Natural killer cell (primary cell): ENCODE results near the gene CCL27. TPM values are rescaled to one million over a fixed set of nuclear protein-coding genes. Genes with fewer than 3 reads are reported as not detected.

Experiments
- ATAC-seq, 3 donors: fragments of 150-1000 bp in 2 of 3; fragments of 200-7000 bp in 1 of 3; cut with Tn5 transposase; 1 replicate in 1 of 3; 2 replicates in 2 of 3; pipeline ENCODE4 v1.10.0; 2021; ENCODE audit warnings: mild to moderate bottlenecking in 2 of 3, moderate library complexity in 2 of 3
- DNase-seq, 2 donors: peaks; one replicate each; pipeline versions ENCODE4 v3.0.0 to v3.0.0-alpha.2; 2013 to 2021; ENCODE audit warnings: mixed read lengths in 1 of 2
- H3K27ac ChIP-seq: one replicate; pipeline ENCODE4 v1.5.1; 2013; ENCODE audit warnings: mild to moderate bottlenecking, low read length
- H3K27me3 ChIP-seq: one replicate; pipeline ENCODE4 v1.6.1; 2013; ENCODE audit warnings: low read length; ENCODE audit not compliant: control insufficient read depth, insufficient read depth
- H3K36me3 ChIP-seq: one replicate; pipeline ENCODE4 v1.6.1; 2013; ENCODE audit warnings: low read length; ENCODE audit not compliant: control insufficient read depth, insufficient read depth
- H3K4me1 ChIP-seq: one replicate; pipeline ENCODE4 v1.6.1; 2013; ENCODE audit warnings: low read length; ENCODE audit not compliant: control insufficient read depth, insufficient read depth
- H3K4me3 ChIP-seq: one replicate; pipeline ENCODE4 v1.5.1; 2013; ENCODE audit warnings: low read length
- H3K9me3 ChIP-seq: one replicate; pipeline ENCODE4 v1.6.1; 2013; ENCODE audit warnings: low read length; ENCODE audit not compliant: control insufficient read depth, insufficient read depth
- H3K27ac Mint-ChIP-seq, 2 donors: one replicate each; pipeline ENCODE4 v1.8.0; 2022; ENCODE audit warnings: mild to moderate bottlenecking in 2 of 2, mixed read lengths in 2 of 2, moderate library complexity in 1 of 2
- H3K27me3 Mint-ChIP-seq, 2 donors: one replicate each; pipeline ENCODE4 v1.8.0; 2022; ENCODE audit warnings: low read depth in 2 of 2, mixed read lengths in 2 of 2
- H3K36me3 Mint-ChIP-seq: one replicate; pipeline ENCODE4 v1.8.0; 2022; ENCODE audit warnings: mixed read lengths
- H3K4me1 Mint-ChIP-seq, 2 donors: one replicate each; pipeline ENCODE4 v1.8.0; 2022; ENCODE audit warnings: mixed read lengths in 2 of 2
- H3K4me3 Mint-ChIP-seq: one replicate; pipeline ENCODE4 v1.8.0; 2022; ENCODE audit warnings: mild to moderate bottlenecking, moderate library complexity, mixed read lengths
- H3K9me3 Mint-ChIP-seq, 2 donors: one replicate each; pipeline ENCODE4 v1.8.0; 2022; ENCODE audit warnings: mixed read lengths in 2 of 2
- CTCF ChIP-seq: fragments of 200-600 bp; IDR thresholded peaks from one replicate; pipeline ENCODE4 v1.8.0; 2022; ENCODE audit warnings: antibody characterized with exemption
- WGBS: methylation state at CpG from one replicate; pipeline ENCODE4 v1.1.7; 2013; ENCODE audit warnings: missing lambda C conversion rate; ENCODE audit not compliant: insufficient coverage; 5-methylcytosine and 5-hydroxymethylcytosine counted together
- intact Hi-C: fragments of 100-400 bp; cut with micrococcal nuclease; formaldehyde crosslinking; loops from one replicate; pipeline ENCODE4 v1.14.2; 2022
- total RNA-seq, 4 donors: library from RNA; stranded (reverse); fragments of 120-200 nt in 1 of 4; gene quantifications; one replicate each; pipeline versions ENCODE4 v1.2.3 to v1.2.4, GENCODE V29; 2013 to 2022

CCL27 gene
- total RNA-seq, 3 donors from 2014 or later (not counting 1 experiment from before 2014, with no cell fraction given): not detected

DNA sequence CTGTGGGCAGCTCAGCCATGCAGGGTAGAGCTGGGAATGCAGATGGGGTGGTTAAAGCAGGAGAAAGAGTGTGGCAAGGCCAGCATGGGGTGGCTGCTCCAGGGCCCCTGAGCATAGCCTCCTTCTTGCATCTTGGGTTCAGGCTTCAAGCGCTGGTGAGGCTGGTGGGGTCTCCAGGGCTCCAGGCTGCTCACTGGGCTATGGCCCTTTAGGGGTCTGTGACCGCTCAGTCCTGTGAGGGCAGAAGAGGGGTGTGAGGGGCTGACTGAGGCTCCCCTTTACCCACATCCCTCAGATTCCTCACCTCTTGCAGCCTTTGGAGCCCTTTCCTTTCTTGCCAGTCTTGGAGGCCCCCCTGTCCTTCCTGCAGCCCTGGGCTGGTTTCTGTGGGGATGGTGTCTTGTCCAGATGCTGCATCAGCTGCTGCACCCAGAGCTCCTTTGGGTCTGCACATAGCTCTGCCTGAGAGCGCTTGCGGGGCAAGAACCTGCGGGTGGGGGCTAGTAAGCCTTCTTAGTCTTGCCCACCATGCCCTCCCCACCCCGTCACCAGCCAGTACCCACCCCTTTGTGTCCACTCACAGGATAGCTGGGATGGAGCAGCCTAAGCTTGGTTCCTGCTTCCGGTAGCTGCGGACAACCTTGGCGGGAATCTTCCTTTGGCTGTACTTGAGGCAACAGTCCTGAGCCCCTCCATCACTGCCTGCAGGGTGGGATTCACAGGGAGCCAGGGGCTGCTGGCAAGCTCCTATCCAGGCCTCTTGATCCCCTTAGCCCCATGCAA is 46.9 kb upstream of the CCL27 start:
- no peak for TF ChIP-seq CTCF
- Histone ChIP-seq H3K36me3 (no peaks in the 10 kb centered on the region), H3K27ac (no peak overlapping the region), H3K27me3 (no peaks in the 10 kb centered on the region), H3K9me3 (no peaks in the 10 kb centered on the region), H3K4me3 (no peak overlapping the region), H3K4me1 (no peaks in the 10 kb centered on the region)
- Mint-ChIP-seq H3K4me3 (no peak overlapping the region), H3K9me3 (no peaks in the 10 kb centered on the region), H3K27me3 (peaks cover 16 to 27% of the 10 kb centered on the region in 2 donors), H3K4me1 (no peaks in the 10 kb centered on the region), H3K36me3 (no peaks in the 10 kb centered on the region), H3K27ac (no peak overlapping the region)
- ATAC-seq (no peak), DNase-seq (no peak)
- intact Hi-C loops: no loop called here
- WGBS: 95% methylated on average over 9 of the region's 9 CpGs

- Histone ChIP-seq H3K36me3 (no peaks in the 10 kb centered on the region), H3K27ac (no peak overlapping the region), H3K4me3 (no peak overlapping the region), H3K4me1 (no peaks in the 10 kb centered on the region), H3K9me3 (no peaks in the 10 kb centered on the region), H3K27me3 (no peaks in the 10 kb centered on the region)
- 80% methylated on average over 2 of the region's 2 CpGs for WGBS
- Mint-ChIP-seq H3K27ac (no peak overlapping the region), H3K27me3 (peaks cover 6 to 9% of the 10 kb centered on the region in 2 donors), H3K4me3 (no peak overlapping the region), H3K36me3 (no peaks in the 10 kb centered on the region), H3K9me3 (no peaks in the 10 kb centered on the region), H3K4me1 (peaks cover 1 to 2% of the 10 kb centered on the region in 2 donors)
- no peak for DNase-seq
- no peak for TF ChIP-seq CTCF
- no peak for ATAC-seq
- intact Hi-C loops: no loop called here
Observed at GRCh38 chr9:34707130-34707529, 44.7 kb upstream of the CCL27 start.

GRCh38 chr9:34701769-34702736 is 39.6 kb upstream of the CCL27 start:
- H3K4me3 Mint-ChIP-seq: peak overlapping the region; percentile 72
- peaks cover 5 to 21% of the 10 kb centered on the region in 2 donors for H3K4me1 Mint-ChIP-seq
- peak overlapping the region in 1 of 2 donors; percentile 59 for H3K27ac Mint-ChIP-seq
- H3K36me3 Mint-ChIP-seq: no peaks in the 10 kb centered on the region
- peak; percentile 89 for TF ChIP-seq CTCF
- peak; percentile 70 to 87 for DNase-seq
- peaks cover 8% of the 10 kb centered on the region for H3K27me3 ChIP-seq
- intact Hi-C loops: loop anchor here (1.0 kb wide), 1 partner anchor 38 kb away; no protein-coding TSS in a partner anchor
- peaks cover 14 to 22% of the 10 kb centered on the region in 2 donors for H3K27me3 Mint-ChIP-seq
- no peaks in the 10 kb centered on the region for H3K9me3 ChIP-seq
- H3K4me3 ChIP-seq: peak overlapping the region; percentile 33
- no peak overlapping the region for H3K27ac ChIP-seq
- peak; percentile 81 to 86 (median 82) for ATAC-seq
- H3K9me3 Mint-ChIP-seq: no peaks in the 10 kb centered on the region
- H3K4me1 ChIP-seq: peaks cover 11% of the 10 kb centered on the region
- no peaks in the 10 kb centered on the region for H3K36me3 ChIP-seq
- 8% methylated on average over 23 of the region's 30 CpGs for WGBS
